OCI-LY7 (cell line): ENCODE results near the gene CARD18. TPM values are rescaled to one million over a fixed set of nuclear protein-coding genes. Genes with fewer than 3 reads are reported as not detected.

ENCODE experiments used
- BruUV-seq: library from RNA; stranded (reverse); fragments of 400-500 nt; replicated peaks from 2 replicates; lab custom pipeline; 2021; lab: Mats Ljungman, UMichigan
- CTCF ChIA-PET: fragments of 300-600 bp; sonication (Branson Sonifier 250); formaldehyde crosslinking; loops from one replicate; lab custom pipeline; 2022; ENCODE audit warnings: antibody characterized with exemption; ENCODE audit not compliant: unreplicated experiment; lab: Charles Lee
- POLR2A ChIA-PET: fragments of 300-600 bp; sonication (Branson Sonifier 250); formaldehyde crosslinking; loops from one replicate; lab custom pipeline; 2022; ENCODE audit warnings: antibody characterized with exemption; lab: Charles Lee
- DNase-seq: peaks from one replicate; pipeline ENCODE4 v3.0.0-alpha.2; 2015; ENCODE audit warnings: low spot score
- H2AFZ ChIP-seq: fragments of 200-600 bp; sonication (generic), shearing (Covaris generic); 2 replicates; pipeline ENCODE4 v1.6.1; 2014; ENCODE audit warnings: mild to moderate bottlenecking, antibody characterized with exemption, low read length, moderate library complexity
- H3K27ac ChIP-seq: fragments of 200-600 bp; sonication (generic); 2 replicates; pipeline ENCODE4 v1.5.1; 2014; ENCODE audit warnings: mixed run types, low read depth, mild to moderate bottlenecking, moderate library complexity, low read length, inconsistent platforms; ENCODE audit not compliant: poor library complexity, severe bottlenecking
- H3K36me3 ChIP-seq: fragments of 200-600 bp; sonication (generic); 2 replicates; pipeline ENCODE4 v1.6.1; 2014; ENCODE audit warnings: mild to moderate bottlenecking, antibody characterized with exemption, low read length, moderate library complexity, mixed read lengths; ENCODE audit not compliant: insufficient read depth
- H3K4me1 ChIP-seq: fragments of 200-600 bp; sonication (generic); 2 replicates; pipeline ENCODE4 v1.5.1; 2014; ENCODE audit warnings: mild to moderate bottlenecking, low read length; ENCODE audit not compliant: insufficient read depth, poor library complexity, severe bottlenecking
- H3K4me2 ChIP-seq: fragments of 200-600 bp; sonication (generic); 2 replicates; pipeline ENCODE4 v1.6.1; 2014; ENCODE audit warnings: mild to moderate bottlenecking, low read length
- H3K4me3 ChIP-seq: fragments of 200-600 bp; sonication (generic); 2 replicates; pipeline ENCODE4 v1.5.1; 2014; ENCODE audit warnings: mild to moderate bottlenecking, low read depth, low read length; ENCODE audit not compliant: poor library complexity, severe bottlenecking
- H3K79me2 ChIP-seq: fragments of 200-600 bp; sonication (generic); 2 replicates; pipeline ENCODE4 v1.6.1; 2016; ENCODE audit warnings: low read depth, mild to moderate bottlenecking, low read length, moderate library complexity, mixed read lengths; ENCODE audit not compliant: insufficient read depth
- H3K9me2 ChIP-seq: fragments of 200-600 bp; sonication (generic); 2 replicates; pipeline ENCODE4 v1.6.1; 2016; ENCODE audit warnings: mild to moderate bottlenecking, low read length, mixed read lengths; ENCODE audit not compliant: insufficient read depth
- H3K9me3 ChIP-seq: fragments of 200-600 bp; sonication (generic); 2 replicates; pipeline ENCODE4 v1.6.1; 2014; ENCODE audit warnings: mild to moderate bottlenecking, mixed run types, low read length, mixed read lengths
- H4K20me1 ChIP-seq: fragments of 200-600 bp; sonication (generic); 2 replicates; pipeline ENCODE4 v1.6.1; 2014; ENCODE audit warnings: mild to moderate bottlenecking, antibody characterized with exemption, low read length, moderate library complexity, mixed read lengths; ENCODE audit not compliant: insufficient read depth
- EZH2phosphoT487 ChIP-seq: fragments of 200-600 bp; sonication (generic); IDR thresholded peaks from 2 replicates; pipeline ENCODE4 v1.6.1; 2018; ENCODE audit warnings: low read depth, borderline replicate concordance, mild to moderate bottlenecking, mixed run types, antibody characterized with exemption, low read length, moderate library complexity, mixed read lengths
- intact Hi-C: fragments of 100-400 bp; cut with micrococcal nuclease; formaldehyde crosslinking; loops from one replicate; pipeline ENCODE4 v1.10.0; 2022; ENCODE audit not compliant: unreplicated experiment
- total RNA-seq, 2 experiments: library from RNA; depleted of rRNA in 1 of 2; stranded (reverse); fragments of >200 nt in 1 of 2; shearing (Covaris generic) in 1 of 2; gene quantifications; 2 replicates each; pipeline ENCODE4 v1.2.3, GENCODE V29; 2014 to 2022
- TF ChIP-seq, protein P1 (sequence below): fragments of 200-600 bp; sonication (generic); conservative IDR thresholded peaks from 2 replicates; pipeline ENCODE4 v1.5.1; 2014; ENCODE audit warnings: mild to moderate bottlenecking, antibody characterized with exemption, low read length, moderate library complexity, mixed read lengths

CARD18 gene
- total RNA-seq, 2 experiments from 2014 or later: not detected

DNA sequence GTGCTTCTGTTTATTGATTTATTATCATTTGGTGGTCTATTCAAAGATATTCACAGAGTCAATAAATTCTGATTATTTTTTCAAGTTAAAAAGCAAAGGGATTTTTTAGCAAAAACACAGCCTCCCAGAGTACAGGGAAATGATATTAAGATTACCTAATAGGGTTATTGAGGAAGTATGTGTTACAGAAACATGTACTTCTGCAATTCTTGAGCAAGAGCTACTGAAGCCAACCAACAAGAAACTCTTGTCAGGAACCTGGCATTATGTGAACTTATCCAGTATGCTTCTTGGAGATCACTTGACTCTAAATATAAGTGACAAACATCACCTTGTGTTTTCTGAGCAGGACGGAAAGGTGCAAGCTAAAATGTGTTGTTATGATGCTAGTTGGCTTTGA is 42.0 kb upstream of the CARD18 start:
- no peak overlapping the region for H3K27ac ChIP-seq
- no peaks in the 10 kb centered on the region for H4K20me1 ChIP-seq
- H3K4me2 ChIP-seq: no peak overlapping the region
- no peaks in the 10 kb centered on the region for H3K9me3 ChIP-seq
- H3K4me1 ChIP-seq: no peaks in the 10 kb centered on the region
- no TSS peak for BruUV-seq
- ChIA-PET CTCF (no interaction called here), POLR2A (interaction anchor here (0.8 kb wide), 1 partner anchor 93 kb away, joined by 5 read pairs; no protein-coding TSS in a partner anchor)
- no peak overlapping the region for H2AFZ ChIP-seq
- no peak for TF ChIP-seq EZH2phosphoT487
- TF ChIP-seq, protein P1, sequence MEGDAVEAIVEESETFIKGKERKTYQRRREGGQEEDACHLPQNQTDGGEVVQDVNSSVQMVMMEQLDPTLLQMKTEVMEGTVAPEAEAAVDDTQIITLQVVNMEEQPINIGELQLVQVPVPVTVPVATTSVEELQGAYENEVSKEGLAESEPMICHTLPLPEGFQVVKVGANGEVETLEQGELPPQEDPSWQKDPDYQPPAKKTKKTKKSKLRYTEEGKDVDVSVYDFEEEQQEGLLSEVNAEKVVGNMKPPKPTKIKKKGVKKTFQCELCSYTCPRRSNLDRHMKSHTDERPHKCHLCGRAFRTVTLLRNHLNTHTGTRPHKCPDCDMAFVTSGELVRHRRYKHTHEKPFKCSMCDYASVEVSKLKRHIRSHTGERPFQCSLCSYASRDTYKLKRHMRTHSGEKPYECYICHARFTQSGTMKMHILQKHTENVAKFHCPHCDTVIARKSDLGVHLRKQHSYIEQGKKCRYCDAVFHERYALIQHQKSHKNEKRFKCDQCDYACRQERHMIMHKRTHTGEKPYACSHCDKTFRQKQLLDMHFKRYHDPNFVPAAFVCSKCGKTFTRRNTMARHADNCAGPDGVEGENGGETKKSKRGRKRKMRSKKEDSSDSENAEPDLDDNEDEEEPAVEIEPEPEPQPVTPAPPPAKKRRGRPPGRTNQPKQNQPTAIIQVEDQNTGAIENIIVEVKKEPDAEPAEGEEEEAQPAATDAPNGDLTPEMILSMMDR: no peak
- intact Hi-C loops: no loop called here
- DNase-seq: no peak
- no peaks in the 10 kb centered on the region for H3K36me3 ChIP-seq
- H3K9me2 ChIP-seq: no peaks in the 10 kb centered on the region
- no peaks in the 10 kb centered on the region for H3K79me2 ChIP-seq
- H3K4me3 ChIP-seq: no peak overlapping the region

DNA sequence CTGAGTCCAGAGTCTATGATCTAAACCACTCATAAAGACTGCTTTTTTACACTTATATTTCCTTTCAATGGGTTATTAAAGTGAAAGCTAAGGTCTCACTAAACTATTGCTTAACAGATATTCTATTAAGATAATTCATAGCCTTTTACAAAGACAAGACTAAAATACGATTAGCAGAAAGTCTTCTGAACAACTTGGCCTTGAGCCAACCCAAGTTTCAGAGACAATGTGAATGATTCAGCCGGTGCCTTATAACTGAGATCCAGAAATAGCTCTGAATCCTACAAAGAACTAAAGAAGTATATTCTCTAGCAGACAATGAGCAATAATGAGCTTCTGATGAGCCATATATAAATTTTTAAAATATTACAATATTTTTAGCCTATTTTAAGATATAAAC is 41.5 kb upstream of the CARD18 start:
- no peak for DNase-seq
- intact Hi-C loops: no loop called here
- no peak for TF ChIP-seq EZH2phosphoT487
- TF ChIP-seq, protein P1: no peak
- no peak overlapping the region for H3K4me3 ChIP-seq
- ChIA-PET CTCF (no interaction called here), POLR2A (interaction anchor here (0.8 kb wide), 1 partner anchor 93 kb away, joined by 5 read pairs; no protein-coding TSS in a partner anchor)
- no peaks in the 10 kb centered on the region for H3K79me2 ChIP-seq
- H4K20me1 ChIP-seq: no peaks in the 10 kb centered on the region
- no peaks in the 10 kb centered on the region for H3K9me3 ChIP-seq
- no peak overlapping the region for H3K27ac ChIP-seq
- no peaks in the 10 kb centered on the region for H3K4me1 ChIP-seq
- no peak overlapping the region for H3K4me2 ChIP-seq
- BruUV-seq: no TSS peak
- no peaks in the 10 kb centered on the region for H3K9me2 ChIP-seq
- H3K36me3 ChIP-seq: no peaks in the 10 kb centered on the region
- H2AFZ ChIP-seq: no peak overlapping the region

DNA sequence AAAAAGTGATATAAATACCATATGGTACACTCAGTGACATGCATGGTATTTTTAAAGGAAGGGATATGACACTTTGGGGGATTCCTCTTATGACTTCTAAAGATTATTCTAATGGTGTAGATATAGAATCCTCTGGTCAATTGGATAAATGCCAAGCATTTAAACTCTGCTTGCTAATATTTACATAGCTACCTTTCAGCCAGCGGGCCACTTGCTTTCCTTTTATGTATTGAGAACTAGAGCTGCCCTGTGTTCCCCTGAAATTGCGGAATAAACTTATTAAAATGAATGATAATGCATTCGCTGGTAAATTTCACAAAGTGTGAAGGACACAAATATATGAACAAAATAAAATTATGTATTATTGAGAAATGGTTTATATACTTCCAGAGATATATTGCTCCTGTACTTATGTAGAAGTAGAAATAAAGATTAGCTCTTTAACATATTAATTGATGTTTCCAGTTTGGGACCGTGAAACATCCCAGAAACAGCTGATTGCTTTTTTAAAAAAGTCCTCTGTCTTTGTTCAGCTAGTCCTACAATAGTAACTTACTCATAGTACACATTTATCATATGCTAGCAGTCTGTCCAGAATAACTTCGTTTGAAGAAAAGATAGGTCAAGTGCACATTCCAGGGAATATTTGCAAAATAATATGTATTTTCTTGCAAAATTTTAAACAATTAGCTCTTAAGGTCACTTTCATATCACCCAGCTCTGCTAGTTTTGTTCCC is 40.1 kb upstream of the CARD18 start:
- no peak overlapping the region for H3K4me2 ChIP-seq
- no peaks in the 10 kb centered on the region for H3K9me2 ChIP-seq
- no TSS peak for BruUV-seq
- no peaks in the 10 kb centered on the region for H3K36me3 ChIP-seq
- ChIA-PET CTCF (no interaction called here), POLR2A (interaction anchor here (0.7 kb wide), 1 partner anchor 22 kb away, joined by 3 read pairs; no protein-coding TSS in a partner anchor)
- no peak for TF ChIP-seq EZH2phosphoT487
- TF ChIP-seq, protein P1: no peak
- H2AFZ ChIP-seq: no peak overlapping the region
- H3K9me3 ChIP-seq: no peaks in the 10 kb centered on the region
- DNase-seq: no peak
- no peaks in the 10 kb centered on the region for H4K20me1 ChIP-seq
- intact Hi-C loops: no loop called here
- no peaks in the 10 kb centered on the region for H3K79me2 ChIP-seq
- H3K4me3 ChIP-seq: no peak overlapping the region
- no peaks in the 10 kb centered on the region for H3K4me1 ChIP-seq
- H3K27ac ChIP-seq: no peak overlapping the region
